Brain microvascular endothelial cell (primary cell): Measurements from ENCODE around the gene FNDC3B.

Source experiments
- DNase-seq: peaks from one replicate; pipeline ENCODE4 v3.0.0-alpha.2; 2020
- H3K27ac ChIP-seq: fragments of 250-450 bp; sonication (Bioruptor Pico); 2 replicates; pipeline ENCODE4 v1.5.1; 2020; ENCODE audit warnings: mild to moderate bottlenecking, moderate library complexity
- H3K27me3 ChIP-seq: fragments of 250-450 bp; sonication (Bioruptor Pico); replicated peaks from 2 replicates; pipeline ENCODE4 v1.5.1; 2020; ENCODE audit warnings: mild to moderate bottlenecking
- H3K36me3 ChIP-seq: fragments of 250-450 bp; sonication (Bioruptor Pico); replicated peaks from 2 replicates; pipeline ENCODE4 v1.5.1; 2020; ENCODE audit warnings: mild to moderate bottlenecking
- H3K4me3 ChIP-seq: 2 replicates; pipeline ENCODE4 v1.5.1; 2011; ENCODE audit warnings: low read depth, mild to moderate bottlenecking, control low read depth, low read length, moderate library complexity
- in situ Hi-C: cut with HindIII; loops from 2 replicates; pipeline ENCODE4 v1.10.0; 2017; ENCODE audit warnings: low sequenced_read_pairs, low pct_ligation_motif_present
- TF ChIP-seq, protein P1 (sequence below): IDR thresholded peaks from 2 replicates; pipeline ENCODE4 v1.5.1; 2011; ENCODE audit warnings: low read depth, mild to moderate bottlenecking, moderate library complexity, low read length, control low read depth, inconsistent platforms; ENCODE audit errors: missing control alignments

Gene FNDC3B

DNA sequence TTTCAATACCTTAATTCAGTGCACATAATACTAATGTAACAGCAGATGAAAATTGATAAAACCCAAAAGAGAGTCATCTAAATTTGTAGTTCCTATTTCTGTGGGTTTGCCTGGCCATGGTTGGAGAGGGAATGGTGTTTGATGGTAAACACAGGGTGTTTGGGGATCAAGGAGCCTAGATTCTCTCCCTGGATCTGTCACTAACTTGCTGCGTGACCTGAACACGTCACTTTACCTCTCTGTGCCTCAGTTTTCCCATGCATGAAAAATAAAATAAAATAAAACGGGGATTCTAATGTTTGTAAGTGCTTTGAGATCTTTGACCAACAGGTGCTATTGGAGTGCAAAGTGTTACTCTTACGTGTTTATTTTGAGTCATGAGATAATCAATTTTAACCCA lies 359.1 kb downstream of the FNDC3B start:
- no peak overlapping the region for H3K27ac ChIP-seq
- no peak overlapping the region for H3K4me3 ChIP-seq
- TF ChIP-seq, protein P1, sequence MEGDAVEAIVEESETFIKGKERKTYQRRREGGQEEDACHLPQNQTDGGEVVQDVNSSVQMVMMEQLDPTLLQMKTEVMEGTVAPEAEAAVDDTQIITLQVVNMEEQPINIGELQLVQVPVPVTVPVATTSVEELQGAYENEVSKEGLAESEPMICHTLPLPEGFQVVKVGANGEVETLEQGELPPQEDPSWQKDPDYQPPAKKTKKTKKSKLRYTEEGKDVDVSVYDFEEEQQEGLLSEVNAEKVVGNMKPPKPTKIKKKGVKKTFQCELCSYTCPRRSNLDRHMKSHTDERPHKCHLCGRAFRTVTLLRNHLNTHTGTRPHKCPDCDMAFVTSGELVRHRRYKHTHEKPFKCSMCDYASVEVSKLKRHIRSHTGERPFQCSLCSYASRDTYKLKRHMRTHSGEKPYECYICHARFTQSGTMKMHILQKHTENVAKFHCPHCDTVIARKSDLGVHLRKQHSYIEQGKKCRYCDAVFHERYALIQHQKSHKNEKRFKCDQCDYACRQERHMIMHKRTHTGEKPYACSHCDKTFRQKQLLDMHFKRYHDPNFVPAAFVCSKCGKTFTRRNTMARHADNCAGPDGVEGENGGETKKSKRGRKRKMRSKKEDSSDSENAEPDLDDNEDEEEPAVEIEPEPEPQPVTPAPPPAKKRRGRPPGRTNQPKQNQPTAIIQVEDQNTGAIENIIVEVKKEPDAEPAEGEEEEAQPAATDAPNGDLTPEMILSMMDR = no peak
- in situ Hi-C loops = no loop called here
- no peaks in the 10 kb centered on the region for H3K27me3 ChIP-seq
- H3K36me3 ChIP-seq = peaks cover 43% of the 10 kb centered on the region
- no peak for DNase-seq

GRCh38 chr3:172402090-172402489 lies 362.7 kb downstream of the FNDC3B start:
- Histone ChIP-seq H3K36me3 (peaks cover 34% of the 10 kb centered on the region), H3K27me3 (no peaks in the 10 kb centered on the region), H3K4me3 (no peak overlapping the region), H3K27ac (no peak overlapping the region)
- in situ Hi-C loops = no loop called here
- TF ChIP-seq, protein P1 = no peak
- no peak for DNase-seq

DNA sequence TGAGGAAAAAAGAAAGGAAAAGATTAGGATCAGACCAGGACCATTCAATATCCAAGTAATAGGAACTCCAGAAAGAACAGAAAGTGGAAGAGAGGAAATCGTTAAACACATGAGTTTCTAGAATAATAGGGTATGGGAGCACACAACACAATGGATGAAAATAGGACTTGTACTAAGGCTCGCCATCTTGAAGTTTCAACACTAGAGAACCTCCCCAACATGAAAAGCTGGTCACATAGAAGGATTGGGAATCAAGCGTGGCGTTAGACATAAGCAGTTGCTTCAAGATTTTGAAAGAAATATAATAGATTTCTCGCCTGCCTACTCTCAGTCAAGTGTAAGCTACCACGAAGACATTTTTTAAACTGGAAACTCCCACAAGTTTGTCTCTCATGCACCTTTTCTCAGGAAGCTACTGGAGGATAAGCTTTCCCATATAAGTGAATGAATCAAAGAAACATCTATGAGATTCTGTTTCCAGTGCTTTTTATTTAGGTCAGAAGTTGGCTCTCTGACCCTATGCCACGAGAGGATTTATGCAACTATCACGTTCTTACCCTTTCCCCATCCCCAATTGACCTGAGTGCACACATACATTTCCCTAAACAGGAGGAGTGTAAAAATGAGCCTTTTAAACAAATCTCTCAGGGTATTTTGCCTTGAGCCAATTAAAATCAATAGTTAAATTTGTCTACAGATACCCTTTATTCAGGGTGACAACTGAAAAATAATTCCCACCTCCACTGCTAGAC lies 363.7 kb downstream of the FNDC3B start:
- H3K36me3 ChIP-seq = peaks cover 28% of the 10 kb centered on the region
- TF ChIP-seq, protein P1 = no peak
- in situ Hi-C loops = no loop called here
- H3K4me3 ChIP-seq = no peak overlapping the region
- no peak for DNase-seq
- no peaks in the 10 kb centered on the region for H3K27me3 ChIP-seq
- no peak overlapping the region for H3K27ac ChIP-seq

DNA sequence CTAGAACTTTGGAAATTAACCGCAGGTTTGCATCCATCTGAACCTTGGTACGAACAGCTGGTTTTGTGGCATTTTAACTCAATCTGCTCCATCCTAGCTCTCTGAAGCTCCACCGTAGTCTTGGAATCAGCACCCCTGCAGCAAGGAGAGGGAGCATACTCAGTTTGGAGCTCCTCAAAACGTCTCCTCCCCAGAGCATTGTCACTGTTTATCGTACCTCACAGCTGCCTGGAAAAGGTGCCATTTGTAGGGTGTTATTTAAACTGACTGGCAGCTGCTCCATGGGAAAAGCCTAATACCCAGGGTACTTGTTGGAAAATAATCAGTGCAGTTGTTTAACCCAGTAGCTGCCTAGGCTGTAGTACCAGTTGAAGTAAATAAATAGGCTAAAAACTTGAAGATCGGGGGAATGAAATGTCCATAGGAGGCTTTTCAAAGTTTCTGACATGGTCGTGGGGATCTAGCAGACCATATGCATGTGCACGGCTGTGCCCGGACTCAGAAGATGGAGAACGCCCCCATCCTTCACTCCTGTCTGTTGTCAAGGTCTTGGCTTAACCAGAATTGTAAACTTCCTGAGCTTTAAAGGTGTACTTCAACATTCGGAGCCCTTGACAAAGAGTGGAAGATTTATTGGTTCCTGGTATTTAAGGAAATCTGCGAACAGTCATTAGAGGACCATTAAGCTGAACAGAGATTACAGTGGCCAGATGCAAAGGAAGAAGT lies 365.0 kb downstream of the FNDC3B start:
- TF ChIP-seq, protein P1 = no peak
- in situ Hi-C loops = no loop called here

DNA sequence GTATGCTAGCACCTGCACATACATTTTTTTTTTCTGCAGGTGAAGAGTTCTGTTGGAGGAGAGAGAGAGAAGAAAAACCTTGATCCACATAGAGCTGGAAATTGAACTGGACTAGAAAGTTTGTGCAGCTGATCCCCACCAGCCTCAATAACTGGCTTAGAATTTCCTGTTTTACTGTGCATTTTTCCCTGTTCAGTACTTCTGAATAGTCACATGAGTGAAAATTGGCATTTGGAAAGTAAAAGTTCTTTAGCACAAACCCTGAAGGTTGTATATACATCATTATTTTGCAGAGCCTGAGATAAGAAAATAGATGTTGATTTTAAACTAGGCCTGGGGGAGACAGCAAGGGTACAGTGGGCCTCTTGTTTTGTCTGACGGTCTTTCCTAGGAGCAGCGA lies 366.5 kb downstream of the FNDC3B start:
- in situ Hi-C loops = no loop called here
- TF ChIP-seq, protein P1 = no peak
- Histone ChIP-seq H3K27ac (no peak overlapping the region), H3K4me3 (no peak overlapping the region), H3K27me3 (no peaks in the 10 kb centered on the region), H3K36me3 (peaks cover 16% of the 10 kb centered on the region)
- no peak for DNase-seq

More for the DNA sequence above, 365.0 kb downstream of the FNDC3B start:
- H3K36me3 ChIP-seq = peaks cover 17% of the 10 kb centered on the region
- no peak overlapping the region for H3K4me3 ChIP-seq
- DNase-seq = no peak
- no peaks in the 10 kb centered on the region for H3K27me3 ChIP-seq
- H3K27ac ChIP-seq = no peak overlapping the region
